AG09309 (cell line): ENCODE data around the gene KLF9.

Source experiments
- DNase-seq: peaks from one replicate; pipeline ENCODE4 v3.0.0-alpha.2; 2010; ENCODE audit warnings: low read depth
- H3K4me3 ChIP-seq: 2 replicates; pipeline ENCODE4 v1.5.1; 2011; ENCODE audit warnings: mild to moderate bottlenecking, low read depth, low read length, moderate library complexity; ENCODE audit not compliant: control insufficient read depth
- TF ChIP-seq, protein P1 (sequence below): IDR thresholded peaks from 2 replicates; pipeline ENCODE4 v1.5.1; 2011; ENCODE audit warnings: mild to moderate bottlenecking, low read depth, low read length, inconsistent platforms; ENCODE audit not compliant: insufficient read depth, control insufficient read depth; ENCODE audit errors: missing control alignments

The KLF9 gene

GRCh38 chr9:70411121-70411929 is 3.1 kb downstream of the KLF9 start:
- DNase-seq: no peak
- TF ChIP-seq, protein P1, sequence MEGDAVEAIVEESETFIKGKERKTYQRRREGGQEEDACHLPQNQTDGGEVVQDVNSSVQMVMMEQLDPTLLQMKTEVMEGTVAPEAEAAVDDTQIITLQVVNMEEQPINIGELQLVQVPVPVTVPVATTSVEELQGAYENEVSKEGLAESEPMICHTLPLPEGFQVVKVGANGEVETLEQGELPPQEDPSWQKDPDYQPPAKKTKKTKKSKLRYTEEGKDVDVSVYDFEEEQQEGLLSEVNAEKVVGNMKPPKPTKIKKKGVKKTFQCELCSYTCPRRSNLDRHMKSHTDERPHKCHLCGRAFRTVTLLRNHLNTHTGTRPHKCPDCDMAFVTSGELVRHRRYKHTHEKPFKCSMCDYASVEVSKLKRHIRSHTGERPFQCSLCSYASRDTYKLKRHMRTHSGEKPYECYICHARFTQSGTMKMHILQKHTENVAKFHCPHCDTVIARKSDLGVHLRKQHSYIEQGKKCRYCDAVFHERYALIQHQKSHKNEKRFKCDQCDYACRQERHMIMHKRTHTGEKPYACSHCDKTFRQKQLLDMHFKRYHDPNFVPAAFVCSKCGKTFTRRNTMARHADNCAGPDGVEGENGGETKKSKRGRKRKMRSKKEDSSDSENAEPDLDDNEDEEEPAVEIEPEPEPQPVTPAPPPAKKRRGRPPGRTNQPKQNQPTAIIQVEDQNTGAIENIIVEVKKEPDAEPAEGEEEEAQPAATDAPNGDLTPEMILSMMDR: no peak
- peak overlapping the region; percentile 94 for H3K4me3 ChIP-seq

DNA sequence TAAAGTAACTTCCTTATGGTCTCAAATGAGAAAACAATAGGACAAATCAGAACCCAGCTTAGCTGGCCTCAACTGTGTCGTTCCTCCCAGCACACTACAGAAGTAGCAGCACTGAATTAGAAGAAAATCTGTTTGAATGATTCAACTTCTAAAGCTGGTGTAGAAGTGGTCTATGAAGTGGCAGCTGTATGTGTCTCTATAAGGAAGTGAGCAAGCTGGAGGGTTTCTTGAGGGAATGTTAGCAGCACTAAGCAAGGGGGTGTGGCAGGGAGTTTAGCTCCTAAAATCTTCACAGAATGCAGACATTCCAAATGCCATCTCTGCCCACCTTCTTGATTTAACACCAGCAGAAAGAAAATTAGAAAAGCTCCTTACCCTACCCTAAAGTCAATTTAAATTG is 4.1 kb downstream of the KLF9 start:
- peak overlapping the region; percentile 94 for H3K4me3 ChIP-seq
- DNase-seq: no peak
- TF ChIP-seq, protein P1: no peak

GRCh38 chr9:70409800-70410199 is 4.7 kb downstream of the KLF9 start:
- DNase-seq: no peak
- peak overlapping the region; percentile 94; the same call in 1 of the 2 replicates for H3K4me3 ChIP-seq
- TF ChIP-seq, protein P1: no peak

GRCh38 chr9:70409280-70409679 is 5.2 kb downstream of the KLF9 start:
- no peak for DNase-seq
- TF ChIP-seq, protein P1: no peak
- H3K4me3 ChIP-seq: no peak overlapping the region

DNA sequence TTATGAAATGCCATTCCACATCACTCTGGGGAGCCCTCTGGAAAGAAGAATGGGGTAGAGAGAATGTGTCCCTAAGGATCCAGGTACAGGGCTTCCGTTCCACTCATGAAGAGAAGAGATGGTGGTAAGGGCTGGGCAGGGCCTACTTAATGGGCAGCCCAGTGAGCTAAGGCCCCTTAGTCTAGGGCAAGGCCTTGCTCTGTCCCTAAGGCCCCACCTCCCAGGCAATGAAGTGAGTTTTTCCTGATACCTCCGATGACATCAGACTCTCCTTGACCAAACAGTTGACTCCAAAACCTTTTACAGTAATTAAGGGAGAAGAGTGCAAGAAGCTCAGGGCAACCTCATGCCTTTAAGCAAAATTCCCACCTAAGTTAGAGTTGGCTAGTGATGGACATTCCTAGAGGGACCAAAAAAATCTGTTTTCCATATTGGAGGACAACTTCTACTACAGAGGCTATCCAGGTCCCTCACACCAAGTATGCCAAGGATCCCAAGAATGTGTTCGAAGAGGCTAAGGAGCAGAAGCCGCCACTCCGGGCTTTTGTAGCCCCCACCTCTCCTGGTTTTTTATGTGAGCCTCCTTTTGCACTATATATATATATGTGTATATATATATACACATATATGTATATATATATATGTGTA is 5.9 kb downstream of the KLF9 start:
- H3K4me3 ChIP-seq: no peak overlapping the region
- TF ChIP-seq, protein P1: no peak
- no peak for DNase-seq

DNA sequence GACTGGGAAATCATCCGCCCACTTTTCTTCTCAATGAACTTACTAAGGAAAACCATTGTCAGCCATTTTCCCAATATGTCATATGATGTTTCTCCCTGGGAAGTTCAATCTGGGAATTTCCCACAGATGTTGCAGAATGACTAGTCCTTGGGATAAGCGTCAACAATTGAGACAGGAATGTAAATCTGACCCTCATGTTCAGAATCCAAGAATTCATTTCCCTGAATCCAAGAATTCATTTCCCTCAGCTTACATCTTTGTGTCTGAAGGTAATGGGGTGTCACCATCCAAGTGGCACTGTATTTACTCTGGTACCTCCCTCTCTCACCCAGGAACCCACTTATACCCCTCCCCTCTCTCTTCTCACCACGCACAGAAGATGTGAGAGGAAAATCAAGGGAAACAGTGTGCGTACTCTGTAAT is 7.4 kb downstream of the KLF9 start:
- no peak overlapping the region for H3K4me3 ChIP-seq
- TF ChIP-seq, protein P1: no peak
- peak; percentile 94 for DNase-seq
